Sigmoid colon (tissue), 4 donors: ENCODE data around the gene ZNF865.
"Not testable (repeated sequence)": the region's sequence is repeated elsewhere in the genome, so short reads cannot be mapped to it uniquely, and the experiment has no call there.

ENCODE experiments used
- EP300 ChIP-seq, 4 donors: sonication (generic); formaldehyde crosslinking; IDR thresholded peaks; one replicate each; pipeline ENCODE4 v1.6.1; 2017; ENCODE audit warnings: antibody characterized with exemption in 4 of 4
- POLR2A ChIP-seq, 2 donors: fragments of 450-650 bp; IDR thresholded peaks; one replicate each; pipeline ENCODE4 v1.6.1; 2016; ENCODE audit warnings: antibody characterized with exemption in 2 of 2, mild to moderate bottlenecking in 2 of 2, moderate library complexity in 2 of 2
- POLR2AphosphoS5 ChIP-seq, 4 donors: sonication (generic); formaldehyde crosslinking; IDR thresholded peaks; one replicate each; pipeline ENCODE4 v1.6.1; 2017; ENCODE audit warnings: antibody characterized with exemption in 4 of 4
- TF ChIP-seq, protein P1 (sequence below), 4 experiments: fragments of 450-650 bp in 3 of 4; fragments of 200-600 bp in 1 of 4; IDR thresholded peaks; one replicate each; pipeline ENCODE4 v1.5.1; 2016 to 2019; ENCODE audit warnings: antibody characterized with exemption in 4 of 4, mild to moderate bottlenecking in 3 of 4, moderate library complexity in 2 of 4

DNA sequence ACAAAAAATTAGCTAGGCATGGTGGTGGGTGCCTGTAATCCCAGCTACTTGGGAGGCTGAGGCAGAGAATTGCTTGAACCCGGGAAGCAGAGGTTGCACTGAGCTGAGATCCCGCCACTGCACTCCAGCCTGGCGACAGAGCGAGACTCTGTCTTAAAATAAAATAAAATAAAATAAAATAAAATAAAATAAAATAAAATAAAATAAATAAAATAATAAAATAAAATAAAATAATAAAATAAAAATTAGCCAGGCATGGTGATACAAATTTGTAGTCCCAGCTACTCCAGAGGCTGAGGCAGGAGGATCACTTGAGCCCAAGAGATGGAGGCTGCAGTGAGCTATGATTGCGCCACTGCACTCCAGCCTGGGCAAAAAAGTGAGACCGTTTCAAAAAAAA, 31.5 kb upstream of the ZNF865 start:
- TF ChIP-seq, protein P1, sequence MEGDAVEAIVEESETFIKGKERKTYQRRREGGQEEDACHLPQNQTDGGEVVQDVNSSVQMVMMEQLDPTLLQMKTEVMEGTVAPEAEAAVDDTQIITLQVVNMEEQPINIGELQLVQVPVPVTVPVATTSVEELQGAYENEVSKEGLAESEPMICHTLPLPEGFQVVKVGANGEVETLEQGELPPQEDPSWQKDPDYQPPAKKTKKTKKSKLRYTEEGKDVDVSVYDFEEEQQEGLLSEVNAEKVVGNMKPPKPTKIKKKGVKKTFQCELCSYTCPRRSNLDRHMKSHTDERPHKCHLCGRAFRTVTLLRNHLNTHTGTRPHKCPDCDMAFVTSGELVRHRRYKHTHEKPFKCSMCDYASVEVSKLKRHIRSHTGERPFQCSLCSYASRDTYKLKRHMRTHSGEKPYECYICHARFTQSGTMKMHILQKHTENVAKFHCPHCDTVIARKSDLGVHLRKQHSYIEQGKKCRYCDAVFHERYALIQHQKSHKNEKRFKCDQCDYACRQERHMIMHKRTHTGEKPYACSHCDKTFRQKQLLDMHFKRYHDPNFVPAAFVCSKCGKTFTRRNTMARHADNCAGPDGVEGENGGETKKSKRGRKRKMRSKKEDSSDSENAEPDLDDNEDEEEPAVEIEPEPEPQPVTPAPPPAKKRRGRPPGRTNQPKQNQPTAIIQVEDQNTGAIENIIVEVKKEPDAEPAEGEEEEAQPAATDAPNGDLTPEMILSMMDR (IDR thresholded peaks at IDR 0.05), result not testable (repeated sequence)
- TF ChIP-seq POLR2A, POLR2AphosphoS5, EP300 (IDR thresholded peaks at IDR 0.05): not testable (repeated sequence)
